ENCODE measurements around the gene ZNF831.

Gene ZNF831

GRCh38 chr20:59148701-59149493 lies 14.7 kb upstream of the ZNF831 start:
- Histone ChIP-seq H3K27ac (ENCODE audit: low read length) (no peak overlapping the region), H3K36me3 (ENCODE audit: control insufficient read depth in 2 of 2, insufficient read depth in 2 of 2, low read length in 2 of 2) (no peaks in the 10 kb centered on the region), H3K4me3 (ENCODE audit: low read length in 2 of 2) (no peak overlapping the region), H3K9me3 (ENCODE audit: control insufficient read depth in 2 of 2, low read length in 2 of 2) (no peaks in the 10 kb centered on the region), H3K27me3 (ENCODE audit: control insufficient read depth in 1 of 2, insufficient read depth in 2 of 2, low read length in 2 of 2) (peaks cover 0 to 5% of the 10 kb centered on the region in 2 donors), H3K4me1 (ENCODE audit: control insufficient read depth, insufficient read depth, low read length) (peaks cover 29% of the 10 kb centered on the region), H3K9ac (ENCODE audit: low read length in 2 of 2) (no peak overlapping the region)

- H3K27me3 ChIP-seq (ENCODE audit: control insufficient read depth in 1 of 2, insufficient read depth in 2 of 2, low read length in 2 of 2) = peaks cover 3 to 4% of the 10 kb centered on the region in 2 donors
- no peak overlapping the region for H3K4me3 ChIP-seq (ENCODE audit: low read length in 2 of 2)
- no peaks in the 10 kb centered on the region for H3K36me3 ChIP-seq (ENCODE audit: control insufficient read depth in 2 of 2, insufficient read depth in 2 of 2, low read length in 2 of 2)
- H3K27ac ChIP-seq (ENCODE audit: low read length) = no peak overlapping the region
- no peaks in the 10 kb centered on the region for H3K9me3 ChIP-seq (ENCODE audit: control insufficient read depth in 2 of 2, low read length in 2 of 2)
- H3K9ac ChIP-seq (ENCODE audit: low read length in 2 of 2) = no peak overlapping the region
- H3K4me1 ChIP-seq (ENCODE audit: control insufficient read depth, insufficient read depth, low read length) = peaks cover 29% of the 10 kb centered on the region
Measured at GRCh38 chr20:59149678-59150504, 13.7 kb upstream of the ZNF831 start.

GRCh38 chr20:59150821-59151251 lies 12.8 kb upstream of the ZNF831 start:
- peaks cover 29% of the 10 kb centered on the region for H3K4me1 ChIP-seq (ENCODE audit: control insufficient read depth, insufficient read depth, low read length)
- no peak overlapping the region for H3K27ac ChIP-seq (ENCODE audit: low read length)
- H3K27me3 ChIP-seq (ENCODE audit: control insufficient read depth in 1 of 2, insufficient read depth in 2 of 2, low read length in 2 of 2) = peaks cover 0 to 4% of the 10 kb centered on the region in 2 donors
- H3K9ac ChIP-seq (ENCODE audit: low read length in 2 of 2) = no peak overlapping the region
- no peaks in the 10 kb centered on the region for H3K9me3 ChIP-seq (ENCODE audit: control insufficient read depth in 2 of 2, low read length in 2 of 2)
- H3K4me3 ChIP-seq (ENCODE audit: low read length in 2 of 2) = no peak overlapping the region
- H3K36me3 ChIP-seq (ENCODE audit: control insufficient read depth in 2 of 2, insufficient read depth in 2 of 2, low read length in 2 of 2) = no peaks in the 10 kb centered on the region

- Histone ChIP-seq H3K27me3 (ENCODE audit: control insufficient read depth in 1 of 2, insufficient read depth in 2 of 2, low read length in 2 of 2) (peaks cover 0 to 4% of the 10 kb centered on the region in 2 donors), H3K9ac (ENCODE audit: low read length in 2 of 2) (no peak overlapping the region), H3K27ac (ENCODE audit: low read length) (no peak overlapping the region), H3K36me3 (ENCODE audit: control insufficient read depth in 2 of 2, insufficient read depth in 2 of 2, low read length in 2 of 2) (no peaks in the 10 kb centered on the region), H3K4me3 (ENCODE audit: low read length in 2 of 2) (no peak overlapping the region), H3K9me3 (ENCODE audit: control insufficient read depth in 2 of 2, low read length in 2 of 2) (no peaks in the 10 kb centered on the region), H3K4me1 (ENCODE audit: control insufficient read depth, insufficient read depth, low read length) (peaks cover 26% of the 10 kb centered on the region)
Measured at GRCh38 chr20:59151391-59151790, 12.2 kb upstream of the ZNF831 start.

GRCh38 chr20:59151820-59152219 lies 11.8 kb upstream of the ZNF831 start:
- H3K36me3 ChIP-seq (ENCODE audit: control insufficient read depth in 2 of 2, insufficient read depth in 2 of 2, low read length in 2 of 2) = no peaks in the 10 kb centered on the region
- no peak overlapping the region for H3K27ac ChIP-seq (ENCODE audit: low read length)
- no peak overlapping the region for H3K4me3 ChIP-seq (ENCODE audit: low read length in 2 of 2)
- H3K9me3 ChIP-seq (ENCODE audit: control insufficient read depth in 2 of 2, low read length in 2 of 2) = no peaks in the 10 kb centered on the region
- peaks cover 21% of the 10 kb centered on the region for H3K4me1 ChIP-seq (ENCODE audit: control insufficient read depth, insufficient read depth, low read length)
- no peak overlapping the region for H3K9ac ChIP-seq (ENCODE audit: low read length in 2 of 2)
- H3K27me3 ChIP-seq (ENCODE audit: control insufficient read depth in 1 of 2, insufficient read depth in 2 of 2, low read length in 2 of 2) = peaks cover 0 to 4% of the 10 kb centered on the region in 2 donors

GRCh38 chr20:59152559-59153354 lies 10.9 kb upstream of the ZNF831 start:
- H3K9ac ChIP-seq (ENCODE audit: low read length in 2 of 2) = no peak overlapping the region
- no peak overlapping the region for H3K4me3 ChIP-seq (ENCODE audit: low read length in 2 of 2)
- H3K36me3 ChIP-seq (ENCODE audit: control insufficient read depth in 2 of 2, insufficient read depth in 2 of 2, low read length in 2 of 2) = no peaks in the 10 kb centered on the region
- no peaks in the 10 kb centered on the region for H3K9me3 ChIP-seq (ENCODE audit: control insufficient read depth in 2 of 2, low read length in 2 of 2)
- H3K4me1 ChIP-seq (ENCODE audit: control insufficient read depth, insufficient read depth, low read length) = peaks cover 17% of the 10 kb centered on the region
- H3K27me3 ChIP-seq (ENCODE audit: control insufficient read depth in 1 of 2, insufficient read depth in 2 of 2, low read length in 2 of 2) = peaks cover 0 to 4% of the 10 kb centered on the region in 2 donors
- no peak overlapping the region for H3K27ac ChIP-seq (ENCODE audit: low read length)

- H3K4me3 ChIP-seq (ENCODE audit: low read length in 2 of 2) = no peak overlapping the region
- H3K27me3 ChIP-seq (ENCODE audit: control insufficient read depth in 1 of 2, insufficient read depth in 2 of 2, low read length in 2 of 2) = peaks cover 0 to 4% of the 10 kb centered on the region in 2 donors
- H3K9me3 ChIP-seq (ENCODE audit: control insufficient read depth in 2 of 2, low read length in 2 of 2) = no peaks in the 10 kb centered on the region
- H3K27ac ChIP-seq (ENCODE audit: low read length) = no peak overlapping the region
- no peak overlapping the region for H3K9ac ChIP-seq (ENCODE audit: low read length in 2 of 2)
- peaks cover 20% of the 10 kb centered on the region for H3K4me1 ChIP-seq (ENCODE audit: control insufficient read depth, insufficient read depth, low read length)
- H3K36me3 ChIP-seq (ENCODE audit: control insufficient read depth in 2 of 2, insufficient read depth in 2 of 2, low read length in 2 of 2) = no peaks in the 10 kb centered on the region
Measured at GRCh38 chr20:59153355-59153681, 10.3 kb upstream of the ZNF831 start.

GRCh38 chr20:59153832-59154231 lies 9.8 kb upstream of the ZNF831 start:
- Histone ChIP-seq H3K27me3 (ENCODE audit: control insufficient read depth in 1 of 2, insufficient read depth in 2 of 2, low read length in 2 of 2) (peaks cover 0 to 4% of the 10 kb centered on the region in 2 donors), H3K9me3 (ENCODE audit: control insufficient read depth in 2 of 2, low read length in 2 of 2) (no peaks in the 10 kb centered on the region), H3K9ac (ENCODE audit: low read length in 2 of 2) (no peak overlapping the region), H3K36me3 (ENCODE audit: control insufficient read depth in 2 of 2, insufficient read depth in 2 of 2, low read length in 2 of 2) (no peaks in the 10 kb centered on the region), H3K4me1 (ENCODE audit: control insufficient read depth, insufficient read depth, low read length) (peaks cover 18% of the 10 kb centered on the region), H3K4me3 (ENCODE audit: low read length in 2 of 2) (no peak overlapping the region), H3K27ac (ENCODE audit: low read length) (no peak overlapping the region)

- Histone ChIP-seq H3K9ac (ENCODE audit: low read length in 2 of 2) (no peak overlapping the region), H3K36me3 (ENCODE audit: control insufficient read depth in 2 of 2, insufficient read depth in 2 of 2, low read length in 2 of 2) (no peaks in the 10 kb centered on the region), H3K27ac (ENCODE audit: low read length) (no peak overlapping the region), H3K4me1 (ENCODE audit: control insufficient read depth, insufficient read depth, low read length) (peaks cover 17% of the 10 kb centered on the region), H3K27me3 (ENCODE audit: control insufficient read depth in 1 of 2, insufficient read depth in 2 of 2, low read length in 2 of 2) (peaks cover 0 to 4% of the 10 kb centered on the region in 2 donors), H3K4me3 (ENCODE audit: low read length in 2 of 2) (no peak overlapping the region), H3K9me3 (ENCODE audit: control insufficient read depth in 2 of 2, low read length in 2 of 2) (no peaks in the 10 kb centered on the region)
Measured at GRCh38 chr20:59154317-59155013, 9.2 kb upstream of the ZNF831 start.

- Histone ChIP-seq H3K9ac (ENCODE audit: low read length in 2 of 2) (no peak overlapping the region), H3K36me3 (ENCODE audit: control insufficient read depth in 2 of 2, insufficient read depth in 2 of 2, low read length in 2 of 2) (no peaks in the 10 kb centered on the region), H3K27ac (ENCODE audit: low read length) (no peak overlapping the region), H3K4me1 (ENCODE audit: control insufficient read depth, insufficient read depth, low read length) (peaks cover 16% of the 10 kb centered on the region), H3K9me3 (ENCODE audit: control insufficient read depth in 2 of 2, low read length in 2 of 2) (no peaks in the 10 kb centered on the region), H3K27me3 (ENCODE audit: control insufficient read depth in 1 of 2, insufficient read depth in 2 of 2, low read length in 2 of 2) (peaks cover 4 to 9% of the 10 kb centered on the region in 2 donors), H3K4me3 (ENCODE audit: low read length in 2 of 2) (no peak overlapping the region)
Measured at GRCh38 chr20:59157064-59157463, 6.6 kb upstream of the ZNF831 start.
